Spleen (tissue), 7 donors: ENCODE results near the gene TAF10.

Source experiments
- CTCF ChIP-seq, 11 experiments: fragments of 200-600 bp in 7 of 11; fragments of 450-650 bp in 4 of 11; sonication (generic) in 4 of 11; IDR thresholded peaks in 8 of 11; conservative IDR thresholded peaks in 3 of 11; 1 replicate in 7 of 11; 2 replicates in 4 of 11; pipeline versions ENCODE4 v1.4.0 to v1.8.0; 2016 to 2021; ENCODE audit warnings: antibody characterized with exemption in 11 of 11, inconsistent platforms in 4 of 11, mild to moderate bottlenecking in 1 of 11
- POLR2A ChIP-seq, 3 donors: fragments of 450-650 bp; IDR thresholded peaks; one replicate each; pipeline ENCODE4 v1.5.1; 2017; ENCODE audit warnings: antibody characterized with exemption in 3 of 3, mild to moderate bottlenecking in 1 of 3
- POLR2AphosphoS5 ChIP-seq, 3 donors: sonication (generic); formaldehyde crosslinking; IDR thresholded peaks; one replicate each; pipeline ENCODE4 v1.5.1; 2017; ENCODE audit warnings: antibody characterized with exemption in 3 of 3
- donor health status: DM: no; HTN: no; CAD: no; lungs with moderate emphysema.
- donor health status: DM: no; HTN: no; CAD: no.
- donor health status: DM: no; HTN: no; CAD: no.

DNA sequence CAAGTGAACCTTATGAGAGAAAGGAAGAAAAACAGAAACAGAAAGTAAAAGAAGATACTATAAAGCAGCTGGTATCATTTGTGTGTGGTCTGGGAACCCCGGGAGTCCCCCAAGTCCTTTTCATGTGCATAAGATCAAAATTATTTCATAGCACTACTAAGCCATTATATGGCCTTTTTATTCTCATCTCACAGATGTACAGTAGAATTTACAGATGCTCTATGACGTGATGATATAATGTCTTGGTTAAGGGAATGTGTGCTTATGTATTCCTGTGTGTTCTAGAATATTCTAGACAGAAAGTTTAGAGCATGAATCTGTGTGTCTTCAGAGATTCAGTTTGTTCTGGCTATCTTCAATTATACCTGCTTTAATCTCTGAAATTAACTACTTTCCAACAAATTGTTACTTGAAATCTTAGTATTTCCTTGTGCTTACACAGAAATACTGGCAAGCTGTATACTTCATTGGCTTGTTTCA is 15.8 kb upstream of the TAF10 start:
- TF ChIP-seq POLR2AphosphoS5 (IDR thresholded peaks at IDR 0.05) (no peak), CTCF (IDR thresholded peaks at IDR 0.05 in 8 of 11, conservative IDR thresholded peaks at IDR 0.05 in 3 of 11) (no peak), POLR2A (IDR thresholded peaks at IDR 0.05) (no peak)
